ENCODE results near the gene HYDIN.

The HYDIN gene

DNA sequence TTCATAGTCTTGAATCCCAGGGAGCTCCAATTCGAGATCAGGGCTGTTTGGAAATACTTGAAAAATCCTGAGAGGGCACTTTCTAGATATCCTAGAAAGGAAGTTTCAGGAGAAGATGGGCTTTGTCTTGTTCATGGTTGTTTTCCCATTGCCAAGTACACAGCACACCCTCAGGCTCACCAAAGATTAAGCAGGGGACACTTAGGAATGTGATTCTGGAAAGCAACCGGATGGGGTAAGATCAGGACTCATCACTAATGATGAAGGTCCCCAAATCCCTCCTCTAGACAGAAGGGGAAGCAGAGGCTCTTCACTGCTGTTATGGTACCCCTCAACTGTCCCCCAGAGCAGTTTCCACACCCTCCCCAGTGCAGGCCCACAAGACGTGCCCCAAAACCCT, 470.3 kb downstream of the HYDIN start:
- no peak overlapping the region for H3K4me3 ChIP-seq (ENCODE audit: control insufficient read depth, low read depth, low read length)
- peak; percentile 28 for DNase-seq (ENCODE audit: low read depth)
- TF ChIP-seq, protein P1, sequence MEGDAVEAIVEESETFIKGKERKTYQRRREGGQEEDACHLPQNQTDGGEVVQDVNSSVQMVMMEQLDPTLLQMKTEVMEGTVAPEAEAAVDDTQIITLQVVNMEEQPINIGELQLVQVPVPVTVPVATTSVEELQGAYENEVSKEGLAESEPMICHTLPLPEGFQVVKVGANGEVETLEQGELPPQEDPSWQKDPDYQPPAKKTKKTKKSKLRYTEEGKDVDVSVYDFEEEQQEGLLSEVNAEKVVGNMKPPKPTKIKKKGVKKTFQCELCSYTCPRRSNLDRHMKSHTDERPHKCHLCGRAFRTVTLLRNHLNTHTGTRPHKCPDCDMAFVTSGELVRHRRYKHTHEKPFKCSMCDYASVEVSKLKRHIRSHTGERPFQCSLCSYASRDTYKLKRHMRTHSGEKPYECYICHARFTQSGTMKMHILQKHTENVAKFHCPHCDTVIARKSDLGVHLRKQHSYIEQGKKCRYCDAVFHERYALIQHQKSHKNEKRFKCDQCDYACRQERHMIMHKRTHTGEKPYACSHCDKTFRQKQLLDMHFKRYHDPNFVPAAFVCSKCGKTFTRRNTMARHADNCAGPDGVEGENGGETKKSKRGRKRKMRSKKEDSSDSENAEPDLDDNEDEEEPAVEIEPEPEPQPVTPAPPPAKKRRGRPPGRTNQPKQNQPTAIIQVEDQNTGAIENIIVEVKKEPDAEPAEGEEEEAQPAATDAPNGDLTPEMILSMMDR (conservative IDR thresholded peaks at IDR 0.05; ENCODE audit: control insufficient read depth, insufficient read depth, low read depth, low read length), result no peak

DNA sequence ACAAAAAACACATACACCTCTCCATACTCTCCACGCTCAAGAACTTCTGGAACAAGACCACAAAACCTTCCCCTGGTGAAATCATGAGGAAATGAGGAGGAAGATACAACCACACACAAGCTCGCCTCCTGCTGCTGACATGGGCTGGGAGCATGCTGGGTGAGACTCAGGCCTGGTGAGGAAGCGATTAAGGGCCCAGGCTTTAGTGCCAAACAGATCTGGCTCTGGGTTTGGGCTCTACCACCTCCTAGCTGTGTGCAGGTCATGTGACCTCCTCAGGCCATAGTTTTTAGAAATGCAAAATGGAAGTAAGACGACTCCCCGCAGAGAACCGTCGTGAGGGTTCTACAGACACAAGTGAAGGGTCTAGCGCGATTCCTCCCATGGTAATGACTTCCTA, 470.9 kb downstream of the HYDIN start:
- H3K4me3 ChIP-seq (ENCODE audit: control insufficient read depth, low read depth, low read length), result no peak overlapping the region
- TF ChIP-seq, protein P1 (conservative IDR thresholded peaks at IDR 0.05; ENCODE audit: control insufficient read depth, insufficient read depth, low read depth, low read length), result no peak
- DNase-seq (ENCODE audit: low read depth), result no peak

- H3K4me3 ChIP-seq (ENCODE audit: control insufficient read depth, low read depth, low read length), result no peak overlapping the region
- TF ChIP-seq, protein P1 (conservative IDR thresholded peaks at IDR 0.05; ENCODE audit: control insufficient read depth, insufficient read depth, low read depth, low read length), result no peak
- no peak for DNase-seq (ENCODE audit: low read depth)
These were observed 471.7 kb downstream of the HYDIN start for GRCh38 chr16:70758786-70759185.

All from fibroblast of mammary gland (primary cell).